Measurements from ENCODE around the gene TINCR. TPM values are rescaled to one million over a fixed set of nuclear protein-coding genes. Genes with fewer than 3 reads are reported as not detected.

TINCR gene
- total RNA-seq, 4 donors from 2014 or later, result 0.35 to 0.64 (median 0.44) TPM

DNA sequence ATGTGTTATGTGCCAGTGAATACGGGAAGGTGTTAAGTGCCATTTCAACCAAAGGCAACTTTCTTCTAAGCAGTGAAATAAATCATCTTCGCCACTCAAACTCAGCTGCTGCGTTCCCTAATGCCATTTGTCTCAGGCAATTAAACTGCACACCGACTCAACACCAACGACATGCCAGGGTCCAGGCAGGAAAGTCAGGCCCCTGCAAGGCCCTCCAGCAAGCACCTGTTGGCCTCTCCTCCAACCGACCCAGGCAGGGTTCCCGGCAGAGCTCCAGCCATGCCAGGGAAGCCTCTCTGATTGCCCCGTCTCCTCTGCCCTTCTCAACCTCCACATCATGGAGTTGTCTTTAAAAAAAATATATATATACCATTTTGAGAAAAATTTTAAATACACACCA lies 33.0 kb upstream of the TINCR start:
- no peaks in the 10 kb centered on the region for H3K27me3 ChIP-seq
- ATAC-seq, result no peak
- H3K4me3 ChIP-seq, result no peak overlapping the region
- H3K36me3 ChIP-seq, result peaks cover 6 to 100% of the 10 kb centered on the region in 2 donors
- no peaks in the 10 kb centered on the region for H3K4me1 ChIP-seq
- TF ChIP-seq POLR2A (IDR thresholded peaks at IDR 0.05) (no peak), POLR2AphosphoS5 (IDR thresholded peaks at IDR 0.05) (no peak), EP300 (IDR thresholded peaks at IDR 0.05) (no peak), CTCF (IDR thresholded peaks at IDR 0.05) (no peak)
- no peaks in the 10 kb centered on the region for H3K9me3 ChIP-seq
- H3K27ac ChIP-seq, result no peak overlapping the region
- WGBS, 2 donors (ENCODE audit: low coverage in 1 of 2), result 77 to 86% methylated on average over 4 to 7 of the region's 8 CpGs

GRCh38 chr19:5595745-5596144 lies 28.0 kb upstream of the TINCR start:
- no peaks in the 10 kb centered on the region for H3K9me3 ChIP-seq
- no peak for ATAC-seq
- H3K27me3 ChIP-seq, result no peaks in the 10 kb centered on the region
- H3K36me3 ChIP-seq, result peaks cover 6 to 100% of the 10 kb centered on the region in 2 donors
- no peak overlapping the region for H3K4me3 ChIP-seq
- no peak overlapping the region for H3K27ac ChIP-seq
- no peaks in the 10 kb centered on the region for H3K4me1 ChIP-seq
- TF ChIP-seq POLR2A (IDR thresholded peaks at IDR 0.05) (no peak), EP300 (IDR thresholded peaks at IDR 0.05) (no peak), POLR2AphosphoS5 (IDR thresholded peaks at IDR 0.05) (no peak), CTCF (IDR thresholded peaks at IDR 0.05) (no peak)
- WGBS, 2 donors (ENCODE audit: low coverage in 1 of 2), result 76 to 96% methylated on average over 4 to 5 of the region's 9 CpGs

DNA sequence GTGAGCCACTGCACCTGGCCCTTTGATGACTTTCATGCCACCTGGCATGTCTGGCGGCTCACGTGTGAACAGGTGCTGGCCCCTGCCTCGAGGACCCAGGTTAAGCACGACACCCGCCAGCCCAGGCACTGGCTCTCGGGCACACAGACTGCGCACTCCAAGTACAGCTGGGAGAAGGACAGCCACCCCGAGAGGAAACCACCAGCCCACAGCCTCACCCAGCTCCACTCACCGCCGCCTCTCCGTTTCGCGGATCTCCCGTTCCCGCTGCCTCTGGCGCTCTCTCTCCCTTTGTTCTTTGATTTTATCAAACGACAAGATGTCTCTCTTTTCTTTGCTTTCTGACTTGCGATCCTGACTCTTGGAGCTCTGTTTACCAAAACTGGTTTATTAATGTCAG lies 27.4 kb upstream of the TINCR start:
- no peaks in the 10 kb centered on the region for H3K9me3 ChIP-seq
- 88% methylated on average over 15 of the region's 18 CpGs; no CpG with 5 or more reads in 1 of the 2 donors for WGBS, 2 donors (ENCODE audit: low coverage in 1 of 2)
- no peak for TF ChIP-seq EP300 (IDR thresholded peaks at IDR 0.05)
- TF ChIP-seq CTCF (IDR thresholded peaks at IDR 0.05), result no peak
- TF ChIP-seq POLR2A (IDR thresholded peaks at IDR 0.05), result no peak
- no peak for TF ChIP-seq POLR2AphosphoS5 (IDR thresholded peaks at IDR 0.05)
- no peak overlapping the region for H3K4me3 ChIP-seq
- ATAC-seq, result no peak
- H3K27me3 ChIP-seq, result no peaks in the 10 kb centered on the region
- no peaks in the 10 kb centered on the region for H3K4me1 ChIP-seq
- no peak overlapping the region for H3K27ac ChIP-seq
- H3K36me3 ChIP-seq, result peaks cover 6 to 100% of the 10 kb centered on the region in 2 donors

DNA sequence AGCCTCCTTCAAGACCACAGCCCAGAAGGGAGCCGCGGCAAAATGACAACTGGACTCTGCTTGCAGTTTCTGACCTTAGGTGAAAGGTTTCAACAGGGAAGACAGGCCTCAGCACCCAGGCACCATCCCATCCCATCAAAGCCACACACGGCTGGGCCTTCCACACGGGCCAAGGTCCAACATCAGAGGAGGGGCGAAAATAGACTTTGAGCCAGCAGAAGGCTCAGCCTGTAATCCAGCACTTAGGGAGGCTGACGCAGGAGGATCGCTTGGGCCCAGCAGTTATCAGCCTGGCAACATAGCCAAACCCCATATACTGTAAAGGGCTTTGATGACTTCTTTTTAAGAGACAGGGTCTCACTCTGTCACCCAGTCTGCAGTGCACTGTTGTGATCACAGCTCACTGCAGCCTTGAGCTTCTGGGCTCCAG lies 26.8 kb upstream of the TINCR start:
- WGBS, 2 donors (ENCODE audit: low coverage in 1 of 2), result 86 to 100% methylated on average over 2 to 5 of the region's 7 CpGs
- TF ChIP-seq POLR2AphosphoS5 (IDR thresholded peaks at IDR 0.05) (no peak), EP300 (IDR thresholded peaks at IDR 0.05) (no peak), POLR2A (IDR thresholded peaks at IDR 0.05) (no peak), CTCF (IDR thresholded peaks at IDR 0.05) (no peak)
- Histone ChIP-seq H3K36me3 (peaks cover 6 to 100% of the 10 kb centered on the region in 2 donors), H3K27ac (no peak overlapping the region), H3K9me3 (no peaks in the 10 kb centered on the region), H3K4me3 (no peak overlapping the region), H3K27me3 (no peaks in the 10 kb centered on the region), H3K4me1 (no peaks in the 10 kb centered on the region)
- ATAC-seq, result no peak

GRCh38 chr19:5593343-5594255 lies 25.8 kb upstream of the TINCR start:
- 88% methylated on average over 7 of the region's 67 CpGs; no CpG with 5 or more reads in 1 of the 2 donors for WGBS, 2 donors (ENCODE audit: low coverage in 1 of 2)
- Histone ChIP-seq H3K9me3 (no peaks in the 10 kb centered on the region), H3K36me3 (peaks cover 6 to 100% of the 10 kb centered on the region in 2 donors), H3K4me1 (no peaks in the 10 kb centered on the region), H3K27me3 (no peaks in the 10 kb centered on the region), H3K4me3 (no peak overlapping the region), H3K27ac (no peak overlapping the region)
- no peak for ATAC-seq
- TF ChIP-seq POLR2A (IDR thresholded peaks at IDR 0.05) (no peak), EP300 (IDR thresholded peaks at IDR 0.05) (no peak), CTCF (IDR thresholded peaks at IDR 0.05) (no peak), POLR2AphosphoS5 (IDR thresholded peaks at IDR 0.05) (no peak)

Measured in gastroesophageal sphincter (tissue), 4 donors.